Choroid plexus epithelial cell (primary cell): ENCODE measurements around the gene TNFRSF1A.

Experiments
- DNase-seq: peaks from one replicate; pipeline ENCODE4 v3.0.0-alpha.2; 2010; ENCODE audit warnings: low read depth
- H3K4me3 ChIP-seq: 2 replicates; pipeline ENCODE4 v1.5.1; 2011; ENCODE audit warnings: low read depth, mild to moderate bottlenecking, control low read depth, low read length, moderate library complexity
- TF ChIP-seq, protein P1 (sequence below): conservative IDR thresholded peaks from 2 replicates; pipeline ENCODE4 v1.5.1; 2011; ENCODE audit warnings: low read depth, mild to moderate bottlenecking, control low read depth, inconsistent platforms, low read length, moderate library complexity

TNFRSF1A gene

DNA sequence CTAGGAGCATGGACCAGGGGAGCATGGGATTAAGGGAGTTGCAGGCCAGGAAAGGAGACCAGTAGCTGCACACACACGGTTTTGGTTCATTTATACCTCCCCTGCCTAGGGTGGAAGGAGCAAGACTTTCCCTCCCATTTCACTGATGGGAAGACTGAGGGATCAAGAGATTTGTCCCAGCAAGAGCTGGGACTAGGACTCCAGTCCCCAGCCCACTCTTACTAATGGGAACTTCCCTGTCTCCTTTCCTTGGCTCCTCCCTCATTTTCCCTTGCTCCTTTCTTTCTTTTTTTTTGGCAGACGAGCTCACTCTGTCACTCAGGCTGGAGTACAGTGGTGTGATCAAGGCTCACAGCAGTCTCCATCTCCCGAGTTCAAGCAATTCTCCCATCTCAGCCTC is 20.5 kb upstream of the TNFRSF1A start:
- TF ChIP-seq, protein P1, sequence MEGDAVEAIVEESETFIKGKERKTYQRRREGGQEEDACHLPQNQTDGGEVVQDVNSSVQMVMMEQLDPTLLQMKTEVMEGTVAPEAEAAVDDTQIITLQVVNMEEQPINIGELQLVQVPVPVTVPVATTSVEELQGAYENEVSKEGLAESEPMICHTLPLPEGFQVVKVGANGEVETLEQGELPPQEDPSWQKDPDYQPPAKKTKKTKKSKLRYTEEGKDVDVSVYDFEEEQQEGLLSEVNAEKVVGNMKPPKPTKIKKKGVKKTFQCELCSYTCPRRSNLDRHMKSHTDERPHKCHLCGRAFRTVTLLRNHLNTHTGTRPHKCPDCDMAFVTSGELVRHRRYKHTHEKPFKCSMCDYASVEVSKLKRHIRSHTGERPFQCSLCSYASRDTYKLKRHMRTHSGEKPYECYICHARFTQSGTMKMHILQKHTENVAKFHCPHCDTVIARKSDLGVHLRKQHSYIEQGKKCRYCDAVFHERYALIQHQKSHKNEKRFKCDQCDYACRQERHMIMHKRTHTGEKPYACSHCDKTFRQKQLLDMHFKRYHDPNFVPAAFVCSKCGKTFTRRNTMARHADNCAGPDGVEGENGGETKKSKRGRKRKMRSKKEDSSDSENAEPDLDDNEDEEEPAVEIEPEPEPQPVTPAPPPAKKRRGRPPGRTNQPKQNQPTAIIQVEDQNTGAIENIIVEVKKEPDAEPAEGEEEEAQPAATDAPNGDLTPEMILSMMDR, result no peak
- DNase-seq, result no peak

DNA sequence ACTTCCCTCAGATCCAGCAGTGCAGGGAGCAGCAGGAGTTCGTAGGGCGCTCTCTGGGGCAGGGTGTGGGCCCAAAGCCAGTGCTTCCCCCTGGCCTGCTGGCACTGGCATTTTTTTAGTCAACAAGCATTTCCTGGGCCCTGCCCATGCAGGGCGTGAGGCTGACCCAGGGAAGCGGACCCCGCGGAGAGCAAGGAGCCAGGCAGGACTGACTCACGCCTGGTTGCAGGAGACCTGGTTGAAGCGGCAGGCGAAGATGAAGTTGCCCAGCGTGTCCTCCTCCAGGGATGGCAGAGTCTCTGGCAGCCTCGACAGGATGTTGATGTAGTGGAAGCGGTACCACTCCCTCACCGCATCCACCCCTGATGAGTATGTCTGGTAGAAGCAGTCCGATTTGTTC is 20.0 kb upstream of the TNFRSF1A start:
- TF ChIP-seq, protein P1, result no peak
- H3K4me3 ChIP-seq, result no peak overlapping the region
- no peak for DNase-seq

More for the DNA sequence above, 20.5 kb upstream of the TNFRSF1A start:
- H3K4me3 ChIP-seq, result no peak overlapping the region

DNA sequence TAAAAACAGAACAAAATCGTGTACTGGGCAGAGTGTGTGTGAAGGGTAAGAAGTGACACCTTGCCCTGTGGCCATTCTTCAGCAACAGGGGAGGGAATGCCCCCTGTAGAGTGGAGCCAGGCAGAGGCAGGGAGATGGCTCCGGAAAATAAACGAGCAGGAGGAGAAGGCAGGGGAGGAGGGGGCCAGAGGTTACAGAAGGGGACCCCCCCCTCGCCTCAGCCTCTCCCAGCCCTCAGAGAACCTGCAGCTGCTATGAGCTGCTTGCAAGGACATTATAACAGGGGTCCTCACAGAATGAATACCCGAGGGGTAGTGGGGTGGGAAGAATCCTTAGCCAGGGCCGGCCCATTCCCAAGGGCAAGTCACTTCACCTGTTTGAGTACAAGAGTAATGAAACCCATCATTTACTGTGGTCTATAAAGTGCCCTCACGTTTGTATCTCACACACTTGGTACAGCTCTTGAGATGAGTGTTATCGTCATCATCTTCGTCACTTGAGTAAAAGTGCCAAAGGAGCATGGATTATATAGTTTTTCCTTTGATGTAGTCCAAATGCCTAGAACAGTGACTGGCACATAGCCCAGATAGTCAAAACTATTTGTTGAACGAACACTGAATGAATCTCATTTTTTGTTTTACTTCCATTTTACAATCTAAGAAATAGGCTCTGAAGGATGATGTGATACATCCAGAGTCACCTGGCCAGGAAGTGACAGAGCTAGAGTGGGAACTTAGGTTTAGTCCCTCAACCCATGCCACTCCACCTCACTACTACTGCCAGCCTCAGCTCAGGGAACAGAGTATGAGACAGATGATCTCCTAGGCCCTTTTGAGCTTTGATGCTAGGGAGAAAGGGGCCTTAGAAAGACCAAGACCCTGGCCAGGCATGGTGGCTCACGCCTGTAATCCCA is 19.0 kb upstream of the TNFRSF1A start:
- no peak for DNase-seq
- TF ChIP-seq, protein P1, result no peak
- no peak overlapping the region for H3K4me3 ChIP-seq

DNA sequence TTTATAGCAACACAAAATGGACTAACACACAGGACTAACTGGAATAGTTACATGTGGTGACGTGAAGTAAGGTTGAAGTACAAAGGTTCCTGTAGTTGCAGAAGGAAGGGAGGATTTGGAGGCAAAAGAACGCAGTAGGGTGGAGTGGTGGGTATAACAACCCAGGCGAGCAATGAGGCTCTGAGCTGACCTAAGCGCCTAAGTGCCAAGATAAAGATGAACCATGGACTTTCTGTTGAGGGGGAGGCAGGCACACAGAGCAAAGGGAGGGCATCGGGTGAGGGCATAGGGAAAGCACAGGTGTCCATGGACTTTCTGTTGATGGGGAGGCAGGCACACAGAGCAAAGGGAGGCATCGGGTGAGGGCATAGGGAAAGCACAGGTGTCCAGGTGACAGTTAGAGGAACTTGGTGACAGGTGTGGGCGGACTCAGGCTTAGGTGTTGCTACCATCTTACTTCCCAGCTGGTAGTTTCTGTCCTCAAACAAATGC is 18.2 kb upstream of the TNFRSF1A start:
- TF ChIP-seq, protein P1, result no peak
- no peak for DNase-seq

DNA sequence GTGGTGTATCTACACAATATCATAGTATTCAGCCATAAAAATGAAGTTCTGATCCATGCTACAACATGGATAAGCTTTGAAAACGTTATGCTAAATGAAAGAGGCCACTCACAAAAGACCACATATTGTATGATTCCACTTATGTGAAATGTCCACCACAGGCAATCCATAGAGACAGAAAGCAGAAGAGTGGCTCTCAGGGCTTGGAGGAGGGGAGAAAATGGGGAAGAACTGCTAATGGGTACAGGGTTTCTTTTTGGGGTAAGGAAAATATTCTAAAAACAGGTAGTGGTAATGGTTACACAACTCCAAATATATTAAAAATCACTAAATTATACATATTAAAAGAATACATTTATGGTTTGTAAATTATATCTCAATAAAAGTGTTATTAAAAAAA is 17.0 kb upstream of the TNFRSF1A start:
- no peak overlapping the region for H3K4me3 ChIP-seq
- DNase-seq, result no peak
- TF ChIP-seq, protein P1, result no peak

More for the DNA sequence above, 18.2 kb upstream of the TNFRSF1A start:
- no peak overlapping the region for H3K4me3 ChIP-seq

DNA sequence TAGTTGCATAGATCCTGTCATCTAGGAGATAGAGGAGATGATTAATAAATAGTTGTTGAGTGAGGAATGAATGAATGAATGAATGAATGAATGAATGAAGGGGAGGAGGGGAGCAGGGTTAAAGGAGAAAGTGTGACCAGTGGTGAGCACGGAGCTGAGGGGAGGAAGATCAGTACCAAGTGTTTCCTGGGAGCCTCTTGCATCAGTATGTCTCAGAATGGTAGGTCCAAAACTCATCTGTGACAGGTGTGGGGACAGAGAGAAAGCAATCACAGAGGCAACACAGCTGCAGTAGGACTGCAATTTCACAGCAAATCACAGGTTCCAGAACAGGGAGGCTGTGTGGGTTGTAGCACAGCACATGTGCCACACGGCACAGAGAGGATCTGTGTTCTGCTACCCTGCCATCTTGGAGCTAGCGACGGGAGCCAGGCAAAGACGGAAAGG is 14.5 kb upstream of the TNFRSF1A start:
- no peak for DNase-seq
- H3K4me3 ChIP-seq, result no peak overlapping the region
- TF ChIP-seq, protein P1, result no peak
